Measurements from ENCODE around the gene KIF26A.

KIF26A gene

GRCh38 chr14:104099096-104100041, 39.0 kb upstream of the KIF26A start:
- Histone ChIP-seq H3K4me3 (ENCODE audit: low read length) (no peak overlapping the region), H3K4me1 (ENCODE audit: low read length) (no peaks in the 10 kb centered on the region), H3K4me2 (ENCODE audit: low read depth, low read length) (no peak overlapping the region), H4K20me1 (ENCODE audit: insufficient read depth, low read length) (no peaks in the 10 kb centered on the region), H3F3A (ENCODE audit: insufficient read depth, low read length) (no peaks in the 10 kb centered on the region), H3K9ac (ENCODE audit: low read length) (no peak overlapping the region), H3K27ac (ENCODE audit: low read length) (no peak overlapping the region), H3K36me3 (replicated peaks; ENCODE audit: insufficient read depth, low read length) (no peaks in the 10 kb centered on the region), H3K27me3 (replicated peaks; ENCODE audit: insufficient read depth, low read length) (0 out of 2 replicates have a peak, but pooled peaks cover 7% of the 10 kb centered on the region), H2AFZ (ENCODE audit: low read length) (no peak overlapping the region), H3K9me3 (replicated peaks; ENCODE audit: insufficient read depth, low read length) (no peaks in the 10 kb centered on the region), H3K79me2 (ENCODE audit: low read length) (no peaks in the 10 kb centered on the region), H3K9me2 (replicated peaks; ENCODE audit: insufficient read depth, low read length) (no peaks in the 10 kb centered on the region)
- TF ChIP-seq EZH2phosphoT487 (IDR thresholded peaks at IDR 0.05; ENCODE audit: low read length) (no peak), EZH2 (optimal IDR thresholded peaks at IDR 0.05; ENCODE audit: low read depth, low read length) (no peak), CTCF (IDR thresholded peaks at IDR 0.05; ENCODE audit: low read length) (no peak)
- no peak for DNase-seq

DNA sequence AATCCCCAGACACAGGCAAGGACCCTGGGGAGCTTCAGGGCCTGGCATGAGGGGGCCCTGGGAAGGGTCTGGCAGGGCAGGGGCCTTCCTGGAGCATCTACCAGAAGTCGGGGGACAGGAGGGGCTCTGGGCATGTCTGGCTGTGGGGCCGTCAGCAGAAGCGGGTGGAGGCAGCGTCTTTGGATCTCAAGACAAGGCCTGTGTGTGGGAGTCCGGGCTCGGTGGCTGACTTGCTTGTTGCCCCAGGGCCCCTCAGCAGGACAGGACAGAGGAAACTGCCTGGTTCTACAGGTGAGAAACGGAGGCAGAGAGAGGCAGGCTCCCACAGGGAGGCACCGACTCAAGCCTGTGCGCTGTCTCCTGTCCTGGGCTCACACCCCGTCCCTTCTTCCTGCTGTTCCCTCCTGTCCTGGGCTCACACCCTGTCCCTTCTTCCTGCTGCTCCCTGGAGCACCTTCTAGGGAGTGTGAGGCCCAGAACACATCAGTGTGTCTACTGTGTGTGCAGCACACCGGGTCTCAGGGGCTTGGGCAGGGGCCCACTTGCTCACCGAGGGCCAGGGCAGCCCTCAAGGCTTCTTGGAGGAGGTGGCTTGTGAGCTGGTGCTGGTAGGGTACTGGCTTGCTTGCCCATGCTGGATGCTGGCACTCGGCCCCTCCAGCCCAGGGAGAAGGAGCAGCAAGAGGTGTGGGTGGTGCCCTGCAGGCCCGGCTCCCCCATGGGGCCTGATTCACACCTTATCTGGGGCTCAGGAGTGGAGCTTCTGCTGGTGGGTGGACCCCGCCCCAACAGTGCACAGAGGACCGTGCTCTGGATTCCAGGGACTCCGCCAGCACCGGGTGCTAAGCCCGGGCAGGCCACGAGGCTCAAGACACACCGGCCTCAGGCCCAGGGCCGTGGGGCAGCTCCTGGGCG, 38.0 kb upstream of the KIF26A start:
- Histone ChIP-seq H3K36me3 (replicated peaks; ENCODE audit: insufficient read depth, low read length) (no peaks in the 10 kb centered on the region), H3K9me2 (replicated peaks; ENCODE audit: insufficient read depth, low read length) (no peaks in the 10 kb centered on the region), H3K4me1 (ENCODE audit: low read length) (no peaks in the 10 kb centered on the region), H3K9ac (ENCODE audit: low read length) (no peak overlapping the region), H3K27ac (ENCODE audit: low read length) (no peak overlapping the region), H2AFZ (ENCODE audit: low read length) (no peak overlapping the region), H3K4me2 (ENCODE audit: low read depth, low read length) (no peak overlapping the region), H3K79me2 (ENCODE audit: low read length) (no peaks in the 10 kb centered on the region), H3K9me3 (replicated peaks; ENCODE audit: insufficient read depth, low read length) (no peaks in the 10 kb centered on the region), H3K4me3 (ENCODE audit: low read length) (no peak overlapping the region), H3K27me3 (replicated peaks; ENCODE audit: insufficient read depth, low read length) (peaks cover 7% of the 10 kb centered on the region; the same call in 1 of the 2 replicates), H4K20me1 (ENCODE audit: insufficient read depth, low read length) (no peaks in the 10 kb centered on the region), H3F3A (ENCODE audit: insufficient read depth, low read length) (no peaks in the 10 kb centered on the region)
- DNase-seq = no peak
- TF ChIP-seq EZH2 (optimal IDR thresholded peaks at IDR 0.05; ENCODE audit: low read depth, low read length) (no peak), EZH2phosphoT487 (IDR thresholded peaks at IDR 0.05; ENCODE audit: low read length) (no peak), CTCF (IDR thresholded peaks at IDR 0.05; ENCODE audit: low read length) (no peak)

- Histone ChIP-seq H3K9me2 (replicated peaks; ENCODE audit: insufficient read depth, low read length) (no peaks in the 10 kb centered on the region), H2AFZ (ENCODE audit: low read length) (no peak overlapping the region), H3K4me3 (ENCODE audit: low read length) (no peak overlapping the region), H3F3A (ENCODE audit: insufficient read depth, low read length) (no peaks in the 10 kb centered on the region), H3K9ac (ENCODE audit: low read length) (no peak overlapping the region), H3K36me3 (replicated peaks; ENCODE audit: insufficient read depth, low read length) (no peaks in the 10 kb centered on the region), H4K20me1 (ENCODE audit: insufficient read depth, low read length) (no peaks in the 10 kb centered on the region), H3K4me1 (ENCODE audit: low read length) (no peaks in the 10 kb centered on the region), H3K79me2 (ENCODE audit: low read length) (no peaks in the 10 kb centered on the region), H3K27ac (ENCODE audit: low read length) (no peak overlapping the region), H3K9me3 (replicated peaks; ENCODE audit: insufficient read depth, low read length) (no peaks in the 10 kb centered on the region), H3K4me2 (ENCODE audit: low read depth, low read length) (no peak overlapping the region), H3K27me3 (replicated peaks; ENCODE audit: insufficient read depth, low read length) (peaks cover 7% of the 10 kb centered on the region; the same call in 1 of the 2 replicates)
- no peak for TF ChIP-seq CTCF (IDR thresholded peaks at IDR 0.05; ENCODE audit: low read length)
- no peak for TF ChIP-seq EZH2phosphoT487 (IDR thresholded peaks at IDR 0.05; ENCODE audit: low read length)
- no peak for TF ChIP-seq EZH2 (optimal IDR thresholded peaks at IDR 0.05; ENCODE audit: low read depth, low read length)
- DNase-seq = no peak
These were observed 37.2 kb upstream of the KIF26A start for GRCh38 chr14:104101086-104101621.
